AG04449 (cell line): ENCODE results near the gene MED12.

Experiments used
- CTCF ChIA-PET: fragments of 350-600 bp; formaldehyde crosslinking; extraction: SDS; loops from one replicate; lab custom pipeline; 2021; ENCODE audit warnings: antibody characterized with exemption; lab: Yijun Ruan, JAX
- POLR2A ChIA-PET: fragments of 400-600, 350-600 bp; formaldehyde crosslinking; extraction: SDS; loops from one replicate; lab custom pipeline; 2020; ENCODE audit warnings: antibody characterized with exemption, inconsistent platforms; lab: Yijun Ruan, JAX
- DNase-seq: peaks from one replicate; pipeline ENCODE4 v3.0.0-alpha.2; 2010; ENCODE audit warnings: low read depth, low spot score
- H3K4me3 ChIP-seq: 2 replicates; pipeline ENCODE4 v1.5.1; 2011; ENCODE audit warnings: low read depth, mild to moderate bottlenecking, control low read depth, low read length
- TF ChIP-seq, protein P1 (sequence below): IDR thresholded peaks from one replicate; pipeline ENCODE4 v1.5.1; 2011; ENCODE audit warnings: mild to moderate bottlenecking, moderate library complexity, low read length, control low read depth, inconsistent platforms; ENCODE audit not compliant: insufficient read depth; ENCODE audit errors: missing control alignments

Gene MED12

DNA sequence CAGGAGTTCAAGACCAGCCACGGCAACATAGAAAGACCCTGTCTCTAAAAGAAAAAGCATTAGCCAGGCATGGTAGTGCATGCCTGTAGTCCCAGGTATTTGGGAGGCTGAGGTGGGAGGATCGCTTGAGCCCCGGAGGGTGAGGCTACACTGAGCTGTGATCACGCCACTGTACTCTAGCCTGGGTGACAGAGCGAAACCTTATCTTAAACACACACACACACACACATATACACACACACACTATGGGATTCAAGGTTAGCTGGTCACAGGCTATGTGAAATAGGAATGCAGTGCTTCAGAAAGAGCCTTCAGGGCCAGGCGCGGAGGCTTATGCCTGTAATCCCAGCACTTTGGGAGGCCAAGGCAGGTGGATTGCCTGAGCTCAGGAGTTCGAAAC is 49.7 kb downstream of the MED12 start:
- H3K4me3 ChIP-seq: no peak overlapping the region
- ChIA-PET POLR2A (no interaction called here), CTCF (no interaction called here)
- no peak for DNase-seq
- TF ChIP-seq, protein P1, sequence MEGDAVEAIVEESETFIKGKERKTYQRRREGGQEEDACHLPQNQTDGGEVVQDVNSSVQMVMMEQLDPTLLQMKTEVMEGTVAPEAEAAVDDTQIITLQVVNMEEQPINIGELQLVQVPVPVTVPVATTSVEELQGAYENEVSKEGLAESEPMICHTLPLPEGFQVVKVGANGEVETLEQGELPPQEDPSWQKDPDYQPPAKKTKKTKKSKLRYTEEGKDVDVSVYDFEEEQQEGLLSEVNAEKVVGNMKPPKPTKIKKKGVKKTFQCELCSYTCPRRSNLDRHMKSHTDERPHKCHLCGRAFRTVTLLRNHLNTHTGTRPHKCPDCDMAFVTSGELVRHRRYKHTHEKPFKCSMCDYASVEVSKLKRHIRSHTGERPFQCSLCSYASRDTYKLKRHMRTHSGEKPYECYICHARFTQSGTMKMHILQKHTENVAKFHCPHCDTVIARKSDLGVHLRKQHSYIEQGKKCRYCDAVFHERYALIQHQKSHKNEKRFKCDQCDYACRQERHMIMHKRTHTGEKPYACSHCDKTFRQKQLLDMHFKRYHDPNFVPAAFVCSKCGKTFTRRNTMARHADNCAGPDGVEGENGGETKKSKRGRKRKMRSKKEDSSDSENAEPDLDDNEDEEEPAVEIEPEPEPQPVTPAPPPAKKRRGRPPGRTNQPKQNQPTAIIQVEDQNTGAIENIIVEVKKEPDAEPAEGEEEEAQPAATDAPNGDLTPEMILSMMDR: no peak

DNA sequence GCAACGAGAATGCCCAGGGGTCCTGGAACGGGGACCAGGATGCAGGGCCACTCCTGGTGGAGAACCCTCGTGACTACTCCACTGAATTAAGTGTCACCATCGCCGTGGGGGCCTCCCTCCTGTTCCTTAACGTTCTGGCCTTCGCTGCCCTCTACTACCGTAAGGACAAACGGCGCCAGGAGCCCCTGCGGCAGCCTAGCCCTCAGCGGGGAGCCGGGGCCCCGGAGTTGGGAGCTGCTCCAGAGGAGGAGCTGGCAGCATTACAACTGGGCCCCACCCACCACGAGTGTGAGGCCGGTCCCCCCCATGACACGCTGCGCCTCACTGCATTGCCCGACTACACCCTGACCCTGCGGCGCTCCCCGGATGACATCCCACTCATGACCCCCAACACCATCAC is 51.2 kb downstream of the MED12 start:
- POLR2A ChIA-PET: no interaction called here
- H3K4me3 ChIP-seq: no peak overlapping the region
- DNase-seq: no peak
- TF ChIP-seq, protein P1: no peak
- CTCF ChIA-PET: no interaction called here

DNA sequence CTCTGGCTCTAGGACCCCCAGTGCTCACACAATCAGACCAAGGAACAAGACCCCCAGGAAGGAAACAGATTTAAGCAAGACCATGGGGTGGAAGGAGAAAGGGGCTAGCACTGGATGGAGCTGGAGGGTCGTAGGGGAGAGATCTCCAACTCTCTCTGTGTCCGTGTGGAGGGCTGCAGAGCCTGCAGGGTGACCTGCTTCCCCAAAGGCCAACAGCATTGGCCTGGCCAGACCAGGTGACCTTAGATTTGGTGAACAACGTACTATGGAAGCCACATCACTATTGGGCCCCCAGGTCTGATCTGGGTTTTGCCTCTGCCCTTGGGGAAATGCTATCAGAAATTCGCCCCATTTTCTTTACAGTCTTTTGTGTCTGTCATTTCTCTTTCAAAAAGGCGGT is 52.3 kb downstream of the MED12 start:
- no peak for DNase-seq
- ChIA-PET CTCF (no interaction called here), POLR2A (no interaction called here)
- TF ChIP-seq, protein P1: no peak
- H3K4me3 ChIP-seq: no peak overlapping the region

DNA sequence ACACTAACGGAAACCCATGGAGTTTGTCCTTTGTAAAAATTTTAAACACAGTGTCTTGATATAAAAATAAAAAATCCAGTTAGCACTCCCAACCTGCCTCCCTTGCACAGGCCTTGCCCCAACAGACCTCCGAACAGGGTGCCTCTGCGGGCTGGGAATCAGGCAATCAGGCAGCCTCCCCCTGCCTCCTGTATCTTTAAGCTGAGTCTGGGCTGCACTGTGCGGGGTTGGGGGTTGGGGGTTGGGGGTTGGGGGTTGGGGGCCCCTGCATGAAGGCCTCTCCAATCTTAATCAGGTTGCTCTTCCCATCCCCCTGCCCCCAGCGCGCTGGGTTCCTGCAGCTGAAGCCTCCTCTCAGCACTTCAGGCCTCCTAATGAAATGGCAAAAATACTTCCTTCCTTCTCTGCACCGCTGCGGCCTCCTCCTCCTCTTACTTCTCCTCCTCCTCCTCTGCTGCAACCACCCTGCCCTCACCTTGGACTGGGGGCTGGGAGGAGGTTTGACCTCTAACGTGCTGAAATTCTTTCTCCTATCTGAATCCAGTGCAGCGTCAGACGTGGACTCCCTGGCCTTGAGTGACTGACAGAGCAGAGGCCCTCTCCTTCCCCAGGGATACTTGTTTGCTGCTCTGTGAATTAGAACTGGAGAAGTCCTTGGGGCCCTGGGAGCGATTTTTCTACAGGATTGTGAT is 52.9 kb downstream of the MED12 start:
- CTCF ChIA-PET: no interaction called here
- no peak overlapping the region for H3K4me3 ChIP-seq
- TF ChIP-seq, protein P1: no peak
- DNase-seq: no peak
- POLR2A ChIA-PET: no interaction called here

- DNase-seq: no peak
- TF ChIP-seq, protein P1: no peak
- ChIA-PET POLR2A (no interaction called here), CTCF (interaction anchor here (2.6 kb wide), 1 partner anchor 203 kb away, joined by 8 read pairs; no protein-coding TSS in a partner anchor)
- H3K4me3 ChIP-seq: no peak overlapping the region
Measured at GRCh38 chrX:71173440-71173839, 55.0 kb downstream of the MED12 start.

DNA sequence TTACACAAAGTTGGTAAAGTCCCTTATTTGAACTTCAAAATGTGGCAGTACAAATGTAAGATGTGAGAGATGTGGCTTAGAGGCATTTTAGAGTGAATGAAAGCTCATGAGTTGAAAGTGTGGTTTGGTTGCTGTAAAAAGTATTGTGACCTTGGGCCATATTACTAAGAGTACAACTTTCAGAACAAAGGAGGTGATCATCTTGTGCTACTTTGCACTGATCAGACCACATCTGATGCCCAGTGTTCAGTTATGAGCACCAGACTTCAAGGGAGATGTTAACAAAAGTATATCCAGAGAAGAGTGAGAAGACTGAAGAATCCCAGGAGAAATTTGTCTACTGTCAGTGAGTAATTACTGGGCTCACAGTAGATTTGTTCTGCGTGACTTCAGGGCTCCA is 56.4 kb downstream of the MED12 start:
- DNase-seq: no peak
- TF ChIP-seq, protein P1: no peak
- CTCF ChIA-PET: interaction anchor here (2.6 kb wide), 1 partner anchor 204 kb away, joined by 8 read pairs; no protein-coding TSS in a partner anchor
- no peak overlapping the region for H3K4me3 ChIP-seq
- POLR2A ChIA-PET: no interaction called here
